H1 (cell line): ENCODE results near the gene ASGR2. TPM values are rescaled to one million over a fixed set of nuclear protein-coding genes. Genes with fewer than 3 reads are reported as not detected.

Experiments used
- CTCF ChIA-PET: fragments of 300-600 bp; sonication (Branson Sonifier 250); formaldehyde crosslinking; loops from one replicate; lab custom pipeline; 2021; ENCODE audit not compliant: partially characterized antibody; lab: Charles Lee
- POLR2A ChIA-PET: fragments of 300-600 bp; sonication (Branson Sonifier 250); formaldehyde crosslinking; loops from one replicate; lab custom pipeline; 2021; ENCODE audit warnings: inconsistent platforms; ENCODE audit not compliant: partially characterized antibody; lab: Charles Lee
- DNase-seq, 2 experiments: peaks; one replicate each; pipeline versions ENCODE4 v3.0.0 to v3.0.0-alpha.2; 2010 to 2022; ENCODE audit warnings: low spot score in 2 of 2, low read depth in 1 of 2, mixed read lengths in 1 of 2
- FAIRE-seq: peaks from 2 replicates; lab custom pipeline; 2011; peaks lifted over from hg19 to GRCh38; lab: Jason Lieb, UNC
- H2AFZ ChIP-seq: 2 replicates; pipeline ENCODE4 v1.8.1; 2012; ENCODE audit warnings: low read length, inconsistent platforms
- H2AK5ac ChIP-seq: 2 replicates; pipeline ENCODE4 v1.6.1; 2013; ENCODE audit warnings: low read depth, low read length
- H2BK120ac ChIP-seq: replicated peaks from 2 replicates; pipeline ENCODE3; 2013; ENCODE audit warnings: low read depth, low read length, inconsistent platforms
- H2BK12ac ChIP-seq: 2 replicates; pipeline ENCODE4 v1.6.1; 2013; ENCODE audit warnings: low read depth, low read length
- H2BK15ac ChIP-seq: 2 replicates; pipeline ENCODE4 v1.6.1; 2013; ENCODE audit warnings: low read length
- H2BK20ac ChIP-seq: 2 replicates; pipeline ENCODE4 v1.6.1; 2013; ENCODE audit warnings: low read length
- H2BK5ac ChIP-seq: 2 replicates; pipeline ENCODE4 v1.6.1; 2013; ENCODE audit warnings: low read depth, low read length
- H3K14ac ChIP-seq: 2 replicates; pipeline ENCODE4 v1.6.1; 2013; ENCODE audit warnings: inconsistent platforms; ENCODE audit not compliant: insufficient read length
- H3K18ac ChIP-seq: 2 replicates; pipeline ENCODE4 v1.6.1; 2013; ENCODE audit warnings: low read length; ENCODE audit errors: extremely low read depth
- H3K23ac ChIP-seq: 2 replicates; pipeline ENCODE4 v1.6.1; 2013; ENCODE audit warnings: inconsistent platforms; ENCODE audit not compliant: insufficient read length
- H3K23me2 ChIP-seq: 2 replicates; pipeline ENCODE4 v1.6.1; 2013; ENCODE audit warnings: low read depth, low read length
- H3K27ac ChIP-seq: 2 replicates; pipeline ENCODE4 v1.6.1; 2011; ENCODE audit warnings: low read depth, low read length, inconsistent platforms
- H3K27me3 ChIP-seq, 4 experiments: replicated peaks in 1 of 4; 1 replicate in 1 of 4; 2 replicates in 3 of 4; pipeline versions ENCODE4 v1.6.1 to v1.8.1; 2011 to 2013; ENCODE audit warnings: low read length in 3 of 4, mild to moderate bottlenecking in 3 of 4, inconsistent platforms in 2 of 4, mixed read lengths in 2 of 4, moderate library complexity in 1 of 4; ENCODE audit not compliant: control insufficient read depth in 3 of 4, insufficient read depth in 3 of 4; ENCODE audit errors: extremely low read depth in 1 of 4
- H3K36me3 ChIP-seq, 4 experiments: 2 replicates each; pipeline versions ENCODE4 v1.6.1 to v1.8.1; 2011 to 2013; ENCODE audit warnings: mild to moderate bottlenecking in 4 of 4, low read length in 3 of 4, moderate library complexity in 2 of 4, control low read depth in 1 of 4, inconsistent platforms in 1 of 4; ENCODE audit not compliant: insufficient read depth in 4 of 4, control insufficient read depth in 2 of 4
- H3K4ac ChIP-seq: replicated peaks from 2 replicates; pipeline ENCODE3; 2013; ENCODE audit warnings: low read length, low read depth, mixed read lengths, inconsistent platforms; ENCODE audit not compliant: insufficient read length
- H3K4me1 ChIP-seq, 4 experiments: replicated peaks in 1 of 4; 1 replicate in 1 of 4; 2 replicates in 3 of 4; pipeline versions ENCODE4 v1.6.1 to v1.8.1; 2011 to 2013; ENCODE audit warnings: low read length in 3 of 4, inconsistent platforms in 2 of 4, mixed read lengths in 1 of 4; ENCODE audit not compliant: insufficient read depth in 4 of 4, control insufficient read depth in 3 of 4
- H3K4me2 ChIP-seq, 2 experiments: 2 replicates each; pipeline versions ENCODE4 v1.6.1 to v1.8.1; 2011 to 2013; ENCODE audit warnings: low read depth in 2 of 2, low read length in 2 of 2, control low read depth in 1 of 2, inconsistent platforms in 1 of 2, mild to moderate bottlenecking in 1 of 2; ENCODE audit not compliant: insufficient read depth in 1 of 2
- H3K4me3 ChIP-seq, 4 experiments: fragments of 200-600, 300-600 bp in 1 of 4; sonication (generic), shearing (Covaris generic), sonication (Bioruptor Twin) in 1 of 4; 2 replicates each; pipeline versions ENCODE4 v1.5.1 to v1.8.1; 2011 to 2016; ENCODE audit warnings: low read length in 4 of 4, low read depth in 3 of 4, control low read depth in 2 of 4, inconsistent platforms in 2 of 4, mild to moderate bottlenecking in 2 of 4, mixed read lengths in 1 of 4, moderate library complexity in 1 of 4; ENCODE audit not compliant: insufficient read depth in 2 of 4; ENCODE audit errors: extremely low read depth in 1 of 4
- H3K56ac ChIP-seq: replicated peaks from 2 replicates; pipeline ENCODE3; 2013; ENCODE audit warnings: low read depth, mild to moderate bottlenecking, mixed read lengths, low read length, inconsistent platforms; ENCODE audit not compliant: insufficient read length
- H3K79me1 ChIP-seq: 2 replicates; pipeline ENCODE4 v1.6.1; 2013; ENCODE audit warnings: low read depth, low read length, control low read depth
- H3K79me2 ChIP-seq, 2 experiments: 2 replicates each; pipeline versions ENCODE4 v1.6.1 to v1.8.1; 2012 to 2013; ENCODE audit warnings: low read length in 2 of 2, mild to moderate bottlenecking in 2 of 2, inconsistent platforms in 1 of 2; ENCODE audit not compliant: insufficient read depth in 2 of 2, control insufficient read depth in 1 of 2
- H3K9ac ChIP-seq, 4 experiments: replicated peaks in 1 of 4; 1 replicate in 1 of 4; 2 replicates in 3 of 4; pipeline versions ENCODE4 v1.6.1 to v1.8.1; 2011 to 2013; ENCODE audit warnings: low read depth in 3 of 4, low read length in 3 of 4, control low read depth in 2 of 4, mild to moderate bottlenecking in 2 of 4, moderate library complexity in 2 of 4, inconsistent platforms in 1 of 4; ENCODE audit errors: extremely low read depth in 1 of 4
- H3K9me3 ChIP-seq, 2 experiments: 2 replicates each; pipeline versions ENCODE4 v1.6.1 to v1.8.1; 2012 to 2013; ENCODE audit warnings: mild to moderate bottlenecking in 2 of 2, moderate library complexity in 2 of 2, control low read depth in 1 of 2, inconsistent platforms in 1 of 2, low read depth in 1 of 2, low read length in 1 of 2, mixed read lengths in 1 of 2; ENCODE audit not compliant: insufficient read depth in 2 of 2
- H4K20me1 ChIP-seq, 2 experiments: replicated peaks in 1 of 2; 2 replicates each; pipeline versions ENCODE3 to v1.8.1; 2011 to 2013; ENCODE audit warnings: inconsistent platforms in 2 of 2, low read length in 2 of 2, mild to moderate bottlenecking in 1 of 2; ENCODE audit not compliant: insufficient read depth in 2 of 2, control insufficient read depth in 1 of 2
- H4K5ac ChIP-seq: 2 replicates; pipeline ENCODE4 v1.6.1; 2013; ENCODE audit warnings: low read length, low read depth, mixed read lengths, inconsistent platforms; ENCODE audit not compliant: insufficient read length
- H4K8ac ChIP-seq: 2 replicates; pipeline ENCODE4 v1.8.0; 2013; ENCODE audit warnings: mild to moderate bottlenecking, moderate library complexity, low read length, inconsistent platforms; ENCODE audit not compliant: insufficient read depth; ENCODE audit errors: extremely low read depth
- H4K91ac ChIP-seq: replicated peaks from 2 replicates; pipeline ENCODE3; 2013; ENCODE audit warnings: low read length, mixed read lengths, inconsistent platforms; ENCODE audit not compliant: insufficient read length
- ATF2 ChIP-seq: IDR thresholded peaks from 2 replicates; pipeline ENCODE4 v1.6.1; 2012; ENCODE audit warnings: low read length, inconsistent platforms
- CBX5 ChIP-seq: fragments of 300-800, 300-1000 bp; sonication (generic); IDR thresholded peaks from 2 replicates; pipeline ENCODE4 v1.7.1; 2016; ENCODE audit warnings: antibody characterized with exemption, low read length, low read depth
- CEBPB ChIP-seq: IDR thresholded peaks from 2 replicates; pipeline ENCODE4 v1.6.1; 2012; ENCODE audit warnings: low read depth, low read length
- CTCF ChIP-seq, 3 experiments: IDR thresholded peaks; 1 replicate in 2 of 3; 2 replicates in 1 of 3; pipeline versions ENCODE4 v1.5.1 to v1.6.1; 2011; ENCODE audit warnings: low read length in 3 of 3, mild to moderate bottlenecking in 3 of 3, inconsistent platforms in 2 of 3, low read depth in 1 of 3, moderate library complexity in 1 of 3; ENCODE audit not compliant: insufficient read depth in 1 of 3; ENCODE audit errors: control extremely low read depth in 1 of 3
- GTF2F1 ChIP-seq: IDR thresholded peaks from 2 replicates; pipeline ENCODE4 v1.6.1; 2012; ENCODE audit warnings: low read depth, low read length, improper control_type of control experiment, borderline replicate concordance
- JUND ChIP-seq: IDR thresholded peaks from 2 replicates; pipeline ENCODE4 v1.6.1; 2011; ENCODE audit warnings: mild to moderate bottlenecking, improper control_type of control experiment, low read length
- RBBP5 ChIP-seq: IDR thresholded peaks from 2 replicates; pipeline ENCODE4 v1.7.1; 2012; ENCODE audit warnings: low read depth, mild to moderate bottlenecking, inconsistent platforms, low read length, moderate library complexity, borderline replicate concordance
- SAP30 ChIP-seq: fragments of 300-600 bp; sonication (generic); IDR thresholded peaks from 2 replicates; pipeline ENCODE4 v1.7.1; 2012; ENCODE audit warnings: low read length, moderate library complexity, mild to moderate bottlenecking, inconsistent platforms; ENCODE audit not compliant: insufficient read depth, insufficient replicate concordance
- SIRT6 ChIP-seq: IDR thresholded peaks from one replicate; pipeline ENCODE4 v1.7.1; 2012; ENCODE audit warnings: low read length, inconsistent platforms
- SP2 ChIP-seq: IDR thresholded peaks from 2 replicates; pipeline ENCODE4 v1.6.1; 2012; ENCODE audit warnings: mild to moderate bottlenecking, low read length, inconsistent platforms
- WGBS, 2 experiments: shearing (Covaris generic) in 1 of 2; methylation state at CpG; one replicate each; pipeline versions ENCODE4 v1.1.6 to v1.1.7; 2013 to 2015; ENCODE audit warnings: low lambda C conversion rate in 2 of 2, mixed read lengths in 2 of 2, inconsistent platforms in 1 of 2, low coverage in 1 of 2, missing lambda C conversion rate in 1 of 2; ENCODE audit not compliant: insufficient replicate concordance in 2 of 2, insufficient coverage in 1 of 2, insufficient read length in 1 of 2; ENCODE audit errors: extremely low coverage in 1 of 2, missing lambda C conversion rate in 1 of 2; 5-methylcytosine and 5-hydroxymethylcytosine counted together
- polyA plus RNA-seq, 7 experiments: library from polyadenylated mRNA; depleted of rRNA in 3 of 7; stranded (reverse) in 5 of 7; unstranded in 2 of 7; fragments of >200 nt in 5 of 7; fragments of 200-250 nt in 2 of 7; gene quantifications; 1 replicate in 5 of 7; 2 replicates in 1 of 7; 4 replicates in 1 of 7; pipeline versions ENCODE4 v1.2.1 to v1.2.3, GENCODE V29; 2011 to 2013; ENCODE audit warnings: missing spikeins in 2 of 7, mixed read lengths in 2 of 7
- total RNA-seq: library from RNA; stranded (reverse); fragmentation: NEBNext Ultra II Directional; extraction: Animal tissue kit (Norgen Biotek cat#: 25700); gene quantifications from 2 replicates; pipeline ENCODE4 v1.2.1, GENCODE V29; 2021

ASGR2 gene
- total and polyA plus RNA-seq, 2 of the 8 experiments (the other 6 are each of a cell fraction or from before 2014, with no cell fraction given), result 0.91 TPM; not detected in 1

GRCh38 chr17:7095625-7096024 is 19.0 kb downstream of the ASGR2 start:
- Histone ChIP-seq H3K79me1 (no peaks in the 10 kb centered on the region), H2AFZ (no peak overlapping the region), H3K4ac (no peak overlapping the region), H2BK5ac (no peak overlapping the region), H3K9me3 (no peaks in the 10 kb centered on the region), H3K4me3 (no peak overlapping the region), H3K36me3 (no peaks in the 10 kb centered on the region), H3K4me2 (no peak overlapping the region), H3K27ac (no peak overlapping the region), H2BK12ac (no peak overlapping the region), H4K20me1 (no peaks in the 10 kb centered on the region), H2AK5ac (no peak overlapping the region), H3K18ac (no peak overlapping the region), H3K56ac (no peak overlapping the region), H3K23ac (no peak overlapping the region), H2BK20ac (no peak overlapping the region), H3K27me3 (no peaks in the 10 kb centered on the region), H3K4me1 (no peaks in the 10 kb centered on the region), H4K91ac (no peak overlapping the region), H4K5ac (no peak overlapping the region), H4K8ac (no peak overlapping the region), H2BK120ac (no peak overlapping the region), H3K14ac (no peak overlapping the region), H3K9ac (no peak overlapping the region), H2BK15ac (no peak overlapping the region), H3K23me2 (no peaks in the 10 kb centered on the region), H3K79me2 (no peaks in the 10 kb centered on the region)
- CTCF ChIA-PET, result interaction anchor here (0.7 to 2.5 kb wide), 4 partner anchors 13 to 553 kb away, joined by 3 to 6 read pairs (median 3); no protein-coding TSS in a partner anchor
- POLR2A ChIA-PET, result no interaction called here
- DNase-seq (no peak), FAIRE-seq (no peak)
- WGBS, 2 experiments, result 100% methylated on average over 1 of the region's 1 CpG; no CpG with 5 or more reads in 1 of the 2 experiments
- TF ChIP-seq JUND (no peak), RBBP5 (no peak), CEBPB (no peak), SAP30 (no peak), ATF2 (no peak), SIRT6 (no peak), GTF2F1 (no peak), CTCF (IDR thresholded peaks at IDR 0.05; ENCODE audit: control extremely low read depth in 1 of 3, insufficient read depth in 1 of 3, low read depth in 1 of 3, low read length in 3 of 3) (no peak), CBX5 (no peak), SP2 (no peak)
